OCI-LY7 (cell line): ENCODE data around the gene PIP4P1. TPM values are rescaled to one million over a fixed set of nuclear protein-coding genes. Genes with fewer than 3 reads are reported as not detected.

Experiments
- BruUV-seq: library from RNA; stranded (reverse); fragments of 400-500 nt; replicated peaks from 2 replicates; lab custom pipeline; 2021; lab: Mats Ljungman, UMichigan
- CTCF ChIA-PET: fragments of 300-600 bp; sonication (Branson Sonifier 250); formaldehyde crosslinking; loops from one replicate; lab custom pipeline; 2022; ENCODE audit warnings: antibody characterized with exemption; ENCODE audit not compliant: unreplicated experiment; lab: Charles Lee
- POLR2A ChIA-PET: fragments of 300-600 bp; sonication (Branson Sonifier 250); formaldehyde crosslinking; loops from one replicate; lab custom pipeline; 2022; ENCODE audit warnings: antibody characterized with exemption; lab: Charles Lee
- DNase-seq: peaks from one replicate; pipeline ENCODE4 v3.0.0-alpha.2; 2015; ENCODE audit warnings: low spot score
- H2AFZ ChIP-seq: fragments of 200-600 bp; sonication (generic), shearing (Covaris generic); 2 replicates; pipeline ENCODE4 v1.6.1; 2014; ENCODE audit warnings: mild to moderate bottlenecking, antibody characterized with exemption, low read length, moderate library complexity
- H3K27ac ChIP-seq: fragments of 200-600 bp; sonication (generic); 2 replicates; pipeline ENCODE4 v1.5.1; 2014; ENCODE audit warnings: mixed run types, low read depth, mild to moderate bottlenecking, moderate library complexity, low read length, inconsistent platforms; ENCODE audit not compliant: poor library complexity, severe bottlenecking
- H3K36me3 ChIP-seq: fragments of 200-600 bp; sonication (generic); 2 replicates; pipeline ENCODE4 v1.6.1; 2014; ENCODE audit warnings: mild to moderate bottlenecking, antibody characterized with exemption, low read length, moderate library complexity, mixed read lengths; ENCODE audit not compliant: insufficient read depth
- H3K4me1 ChIP-seq: fragments of 200-600 bp; sonication (generic); 2 replicates; pipeline ENCODE4 v1.5.1; 2014; ENCODE audit warnings: mild to moderate bottlenecking, low read length; ENCODE audit not compliant: insufficient read depth, poor library complexity, severe bottlenecking
- H3K4me2 ChIP-seq: fragments of 200-600 bp; sonication (generic); 2 replicates; pipeline ENCODE4 v1.6.1; 2014; ENCODE audit warnings: mild to moderate bottlenecking, low read length
- H3K4me3 ChIP-seq: fragments of 200-600 bp; sonication (generic); 2 replicates; pipeline ENCODE4 v1.5.1; 2014; ENCODE audit warnings: mild to moderate bottlenecking, low read depth, low read length; ENCODE audit not compliant: poor library complexity, severe bottlenecking
- H3K79me2 ChIP-seq: fragments of 200-600 bp; sonication (generic); 2 replicates; pipeline ENCODE4 v1.6.1; 2016; ENCODE audit warnings: low read depth, mild to moderate bottlenecking, low read length, moderate library complexity, mixed read lengths; ENCODE audit not compliant: insufficient read depth
- H3K9me2 ChIP-seq: fragments of 200-600 bp; sonication (generic); 2 replicates; pipeline ENCODE4 v1.6.1; 2016; ENCODE audit warnings: mild to moderate bottlenecking, low read length, mixed read lengths; ENCODE audit not compliant: insufficient read depth
- H3K9me3 ChIP-seq: fragments of 200-600 bp; sonication (generic); 2 replicates; pipeline ENCODE4 v1.6.1; 2014; ENCODE audit warnings: mild to moderate bottlenecking, mixed run types, low read length, mixed read lengths
- H4K20me1 ChIP-seq: fragments of 200-600 bp; sonication (generic); 2 replicates; pipeline ENCODE4 v1.6.1; 2014; ENCODE audit warnings: mild to moderate bottlenecking, antibody characterized with exemption, low read length, moderate library complexity, mixed read lengths; ENCODE audit not compliant: insufficient read depth
- EZH2phosphoT487 ChIP-seq: fragments of 200-600 bp; sonication (generic); IDR thresholded peaks from 2 replicates; pipeline ENCODE4 v1.6.1; 2018; ENCODE audit warnings: low read depth, borderline replicate concordance, mild to moderate bottlenecking, mixed run types, antibody characterized with exemption, low read length, moderate library complexity, mixed read lengths
- intact Hi-C: fragments of 100-400 bp; cut with micrococcal nuclease; formaldehyde crosslinking; loops from one replicate; pipeline ENCODE4 v1.10.0; 2022; ENCODE audit not compliant: unreplicated experiment
- total RNA-seq, 2 experiments: library from RNA; depleted of rRNA in 1 of 2; stranded (reverse); fragments of >200 nt in 1 of 2; shearing (Covaris generic) in 1 of 2; gene quantifications; 2 replicates each; pipeline ENCODE4 v1.2.3, GENCODE V29; 2014 to 2022
- TF ChIP-seq, protein P1 (sequence below): fragments of 200-600 bp; sonication (generic); conservative IDR thresholded peaks from 2 replicates; pipeline ENCODE4 v1.5.1; 2014; ENCODE audit warnings: mild to moderate bottlenecking, antibody characterized with exemption, low read length, moderate library complexity, mixed read lengths

The PIP4P1 gene
- total RNA-seq, 2 experiments from 2014 or later, result 26.9 to 44.7 TPM

DNA sequence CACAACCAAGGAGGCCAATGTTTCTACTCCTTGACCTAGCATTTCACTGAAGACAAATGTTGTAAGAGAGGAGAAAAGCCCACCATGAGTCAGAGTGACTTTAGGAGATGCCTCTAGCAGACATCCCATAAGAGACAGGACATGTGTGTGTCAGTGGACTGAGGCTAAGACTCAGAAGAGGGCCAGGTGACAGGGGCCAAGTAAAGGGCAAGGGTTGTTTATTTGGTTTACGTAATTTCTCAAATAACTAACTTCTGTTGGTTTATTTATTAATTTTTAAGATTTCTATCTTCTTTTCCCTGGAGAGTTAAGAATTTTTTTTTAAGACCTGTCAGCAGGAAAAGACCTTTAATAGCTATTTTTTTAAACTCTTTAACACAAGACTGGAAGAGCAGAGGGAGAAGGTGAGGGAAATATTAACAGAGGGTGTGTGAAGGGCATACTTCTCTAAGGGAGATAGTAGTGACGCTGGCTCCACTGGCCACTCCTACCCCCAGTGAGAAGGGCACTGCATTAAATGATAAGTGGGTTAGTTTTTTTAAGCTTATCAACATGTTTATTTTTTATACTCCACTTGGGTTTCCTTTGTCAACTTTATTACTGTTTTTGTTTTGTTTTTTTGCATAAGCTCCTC is 11.4 kb upstream of the PIP4P1 start:
- DNase-seq, result no peak
- Histone ChIP-seq H3K27ac (no peak overlapping the region), H3K4me1 (peaks cover 38% of the 10 kb centered on the region), H3K36me3 (peaks cover 69% of the 10 kb centered on the region), H3K4me3 (no peak overlapping the region), H3K9me2 (no peaks in the 10 kb centered on the region), H2AFZ (no peak overlapping the region), H3K4me2 (peak overlapping the region; percentile 89; the same call in 1 of the 2 replicates), H4K20me1 (peaks cover 27% of the 10 kb centered on the region), H3K9me3 (no peaks in the 10 kb centered on the region), H3K79me2 (peaks cover 43% of the 10 kb centered on the region)
- ChIA-PET POLR2A (interaction anchor here (0.8 to 1.3 kb wide), 4 partner anchors 9 to 145 kb away, joined by 3 to 5 read pairs (median 4); partner anchors contain the start of gene PIP4P1), CTCF (no interaction called here)
- no TSS peak for BruUV-seq
- no peak for TF ChIP-seq EZH2phosphoT487
- TF ChIP-seq, protein P1, sequence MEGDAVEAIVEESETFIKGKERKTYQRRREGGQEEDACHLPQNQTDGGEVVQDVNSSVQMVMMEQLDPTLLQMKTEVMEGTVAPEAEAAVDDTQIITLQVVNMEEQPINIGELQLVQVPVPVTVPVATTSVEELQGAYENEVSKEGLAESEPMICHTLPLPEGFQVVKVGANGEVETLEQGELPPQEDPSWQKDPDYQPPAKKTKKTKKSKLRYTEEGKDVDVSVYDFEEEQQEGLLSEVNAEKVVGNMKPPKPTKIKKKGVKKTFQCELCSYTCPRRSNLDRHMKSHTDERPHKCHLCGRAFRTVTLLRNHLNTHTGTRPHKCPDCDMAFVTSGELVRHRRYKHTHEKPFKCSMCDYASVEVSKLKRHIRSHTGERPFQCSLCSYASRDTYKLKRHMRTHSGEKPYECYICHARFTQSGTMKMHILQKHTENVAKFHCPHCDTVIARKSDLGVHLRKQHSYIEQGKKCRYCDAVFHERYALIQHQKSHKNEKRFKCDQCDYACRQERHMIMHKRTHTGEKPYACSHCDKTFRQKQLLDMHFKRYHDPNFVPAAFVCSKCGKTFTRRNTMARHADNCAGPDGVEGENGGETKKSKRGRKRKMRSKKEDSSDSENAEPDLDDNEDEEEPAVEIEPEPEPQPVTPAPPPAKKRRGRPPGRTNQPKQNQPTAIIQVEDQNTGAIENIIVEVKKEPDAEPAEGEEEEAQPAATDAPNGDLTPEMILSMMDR, result no peak
- intact Hi-C loops, result loop anchor here (5.0 kb wide), 1 partner anchor 140 kb away; no protein-coding TSS in a partner anchor

DNA sequence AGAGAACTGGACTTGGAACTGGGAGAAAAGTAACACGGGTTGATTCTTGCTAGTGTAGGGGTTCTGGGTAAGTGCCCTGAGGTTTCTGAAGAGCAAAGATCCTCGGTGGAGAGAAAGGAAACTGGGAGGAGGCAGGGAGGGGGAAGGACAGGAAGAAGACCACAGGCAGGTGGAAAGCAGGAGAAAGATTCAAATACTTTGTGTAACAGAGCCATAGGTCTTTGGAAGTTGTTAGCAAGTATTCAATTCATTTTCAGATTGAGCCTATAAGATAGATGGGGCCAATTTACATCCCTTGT is 9.3 kb upstream of the PIP4P1 start:
- intact Hi-C loops, result loop anchor here (5.0 kb wide), 1 partner anchor 142 kb away; no protein-coding TSS in a partner anchor
- ChIA-PET POLR2A (interaction anchor here (0.7 to 4.1 kb wide), 4 partner anchors 10 to 128 kb away, joined by 3 to 32 read pairs (median 22); partner anchors contain the start of genes PARP2 and PIP4P1), CTCF (interaction anchor here (1.0 kb wide), 1 partner anchor 55 kb away, joined by 4 read pairs; no protein-coding TSS in a partner anchor)
- BruUV-seq, result no TSS peak
- Histone ChIP-seq H3K9me2 (no peaks in the 10 kb centered on the region), H3K9me3 (no peaks in the 10 kb centered on the region), H3K4me3 (peak overlapping the region; percentile 83), H4K20me1 (peaks cover 17% of the 10 kb centered on the region), H3K36me3 (peaks cover 49% of the 10 kb centered on the region), H3K4me1 (peaks cover 18% of the 10 kb centered on the region), H3K79me2 (peaks cover 43% of the 10 kb centered on the region), H2AFZ (peak overlapping the region; percentile 93; the same call in 1 of the 2 replicates), H3K4me2 (peak overlapping the region; percentile 89), H3K27ac (peak overlapping the region; percentile 71)
- peak; percentile 17 for DNase-seq
- TF ChIP-seq, protein P1, result no peak
- no peak for TF ChIP-seq EZH2phosphoT487
